Mononuclear cell (primary cell): ENCODE results near the gene BASP1. TPM values are rescaled to one million over a fixed set of nuclear protein-coding genes. Genes with fewer than 3 reads are reported as not detected.
A peak's percentile ranks its signal among the peaks of the same experiment; 100 is the strongest.

ENCODE experiments used
- H3K27me3 ChIP-seq: 2 replicates; pipeline ENCODE4 v1.6.0; 2011; ENCODE audit warnings: low read length, control low read depth; ENCODE audit not compliant: insufficient read depth
- H3K4me1 ChIP-seq: 2 replicates; pipeline ENCODE4 v1.5.1; 2011; ENCODE audit warnings: mild to moderate bottlenecking, low read length, control low read depth; ENCODE audit not compliant: insufficient read depth
- H3K4me3 ChIP-seq: 2 replicates; pipeline ENCODE4 v1.5.1; 2011; ENCODE audit warnings: mild to moderate bottlenecking, low read length, moderate library complexity
- H3K9me3 ChIP-seq: 2 replicates; pipeline ENCODE4 v1.5.1; 2011; ENCODE audit warnings: low read depth, mild to moderate bottlenecking, control low read depth, low read length
- total RNA-seq: library from RNA; depleted of rRNA; stranded (reverse); fragments of >200 nt; gene quantifications from one replicate; pipeline ENCODE4 v1.2.3, GENCODE V29; 2012

BASP1 gene, protein sequence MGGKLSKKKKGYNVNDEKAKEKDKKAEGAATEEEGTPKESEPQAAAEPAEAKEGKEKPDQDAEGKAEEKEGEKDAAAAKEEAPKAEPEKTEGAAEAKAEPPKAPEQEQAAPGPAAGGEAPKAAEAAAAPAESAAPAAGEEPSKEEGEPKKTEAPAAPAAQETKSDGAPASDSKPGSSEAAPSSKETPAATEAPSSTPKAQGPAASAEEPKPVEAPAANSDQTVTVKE
- total RNA-seq, result 24.5 TPM

DNA sequence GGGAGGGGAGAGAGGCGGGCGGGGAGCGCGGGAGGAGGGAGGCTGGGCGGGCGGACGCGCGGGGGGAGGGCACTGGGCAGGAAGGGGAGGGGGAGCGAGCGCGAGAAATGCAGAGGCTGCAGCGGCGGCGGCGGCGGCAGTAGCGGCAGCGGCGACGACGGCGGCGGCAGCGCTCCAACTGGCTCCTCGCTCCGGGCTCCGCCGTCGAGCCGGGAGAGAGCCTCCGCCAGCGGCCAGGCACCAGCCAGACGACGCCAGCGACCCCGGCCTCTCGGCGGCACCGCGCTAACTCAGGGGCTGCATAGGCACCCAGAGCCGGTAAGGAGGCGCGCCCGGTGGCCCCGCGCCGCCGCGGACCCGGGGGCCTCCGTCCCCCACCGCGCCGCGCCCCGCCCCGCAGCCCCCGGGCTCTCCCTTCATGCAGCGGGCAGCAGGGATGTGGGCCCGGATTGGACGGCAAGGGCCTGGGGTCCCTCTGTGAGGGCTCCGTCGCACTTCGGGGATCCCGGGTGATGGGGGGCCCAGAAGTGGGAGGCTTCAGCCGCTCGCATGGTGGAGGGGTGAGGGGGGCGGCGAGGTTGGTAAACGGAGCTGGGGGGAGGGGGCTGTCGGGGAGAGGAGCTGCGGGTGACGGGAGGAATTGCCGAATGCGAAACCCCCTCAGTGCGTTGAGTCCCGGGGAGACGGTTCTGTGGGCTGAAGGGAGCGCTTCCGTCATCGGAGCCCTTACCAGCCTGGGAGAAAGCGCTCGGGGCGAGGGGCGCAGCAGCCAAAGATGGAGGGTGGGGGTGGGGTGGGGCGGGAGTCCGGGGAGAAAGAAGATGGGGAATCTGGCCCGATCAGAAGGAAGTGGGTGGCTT, at the start of gene BASP1:
Gene BASP1, plus strand, starts transcription at position 139 of the 860 bp plus-strand sequence. CDS start 57,586 bp downstream, outside the sequence.
- Histone ChIP-seq H3K9me3 (no peaks in the 10 kb centered on the region), H3K27me3 (no peaks in the 10 kb centered on the region), H3K4me3 (peak within 1 kb of the TSS; percentile 73), H3K4me1 (peaks cover 35% of the 10 kb centered on the region)

DNA sequence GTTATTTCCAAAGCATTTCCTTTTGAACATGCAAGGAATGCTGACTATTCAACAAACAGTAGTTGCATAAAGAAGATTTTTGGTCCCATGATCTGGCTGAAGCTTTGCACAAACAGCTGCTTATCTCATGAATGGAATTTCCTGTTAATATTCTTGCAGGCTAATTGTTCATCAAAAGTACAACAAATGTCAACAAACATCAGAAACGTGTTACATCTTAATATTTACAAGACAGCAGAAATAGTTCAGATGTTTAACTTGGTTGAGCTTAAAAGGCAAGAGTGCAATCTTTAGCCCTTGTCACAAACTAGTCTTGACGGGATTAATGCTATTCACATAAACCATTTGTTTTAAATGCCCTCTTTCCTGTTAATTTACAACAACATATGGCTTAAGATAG, 47.9 kb upstream of the BASP1 start:
- Histone ChIP-seq H3K27me3 (no peaks in the 10 kb centered on the region), H3K4me1 (no peaks in the 10 kb centered on the region), H3K9me3 (no peaks in the 10 kb centered on the region)

DNA sequence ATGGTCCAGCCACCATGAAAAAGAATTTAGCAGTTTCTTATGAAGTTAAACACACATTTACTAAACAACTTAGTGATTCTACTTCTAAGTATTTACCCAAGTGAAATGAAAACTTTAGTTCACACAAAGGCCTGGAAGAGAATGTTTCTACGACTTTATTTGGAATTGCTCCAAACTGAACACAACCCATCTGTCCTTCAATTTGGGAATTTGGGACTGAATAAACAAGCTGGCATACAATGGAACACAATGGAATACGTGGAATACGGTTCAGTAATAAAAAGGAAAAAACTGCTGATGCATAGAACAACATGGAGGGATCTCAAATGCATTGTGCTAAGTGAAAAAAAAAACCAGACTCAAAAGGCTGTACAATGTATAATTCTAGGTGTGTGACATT, 44.6 kb upstream of the BASP1 start:
- Histone ChIP-seq H3K9me3 (no peaks in the 10 kb centered on the region), H3K4me3 (no peak overlapping the region), H3K27me3 (no peaks in the 10 kb centered on the region), H3K4me1 (no peaks in the 10 kb centered on the region)

More for the DNA sequence above, 47.9 kb upstream of the BASP1 start:
- no peak overlapping the region for H3K4me3 ChIP-seq

DNA sequence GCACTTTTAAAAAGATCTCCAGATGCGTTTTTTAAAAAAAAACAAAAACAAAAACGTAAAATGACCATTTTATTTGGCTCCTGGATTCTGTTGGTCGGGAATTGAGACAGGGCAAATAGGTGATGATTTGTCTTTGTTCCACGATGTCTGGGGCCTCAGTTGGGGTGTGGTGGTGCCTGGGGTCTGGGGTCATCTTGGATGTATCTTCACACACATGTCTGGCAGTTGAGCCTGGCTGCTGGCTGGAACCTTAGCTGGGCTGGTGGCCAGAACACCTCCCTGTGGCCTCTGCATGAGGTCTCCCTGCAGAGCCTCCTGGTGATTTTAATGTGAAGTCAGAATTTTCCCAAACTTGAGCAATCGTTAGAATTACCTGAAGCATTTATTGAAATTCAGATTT, 42.5 kb upstream of the BASP1 start:
- Histone ChIP-seq H3K9me3 (no peaks in the 10 kb centered on the region), H3K4me3 (no peak overlapping the region), H3K27me3 (no peaks in the 10 kb centered on the region), H3K4me1 (no peaks in the 10 kb centered on the region)

DNA sequence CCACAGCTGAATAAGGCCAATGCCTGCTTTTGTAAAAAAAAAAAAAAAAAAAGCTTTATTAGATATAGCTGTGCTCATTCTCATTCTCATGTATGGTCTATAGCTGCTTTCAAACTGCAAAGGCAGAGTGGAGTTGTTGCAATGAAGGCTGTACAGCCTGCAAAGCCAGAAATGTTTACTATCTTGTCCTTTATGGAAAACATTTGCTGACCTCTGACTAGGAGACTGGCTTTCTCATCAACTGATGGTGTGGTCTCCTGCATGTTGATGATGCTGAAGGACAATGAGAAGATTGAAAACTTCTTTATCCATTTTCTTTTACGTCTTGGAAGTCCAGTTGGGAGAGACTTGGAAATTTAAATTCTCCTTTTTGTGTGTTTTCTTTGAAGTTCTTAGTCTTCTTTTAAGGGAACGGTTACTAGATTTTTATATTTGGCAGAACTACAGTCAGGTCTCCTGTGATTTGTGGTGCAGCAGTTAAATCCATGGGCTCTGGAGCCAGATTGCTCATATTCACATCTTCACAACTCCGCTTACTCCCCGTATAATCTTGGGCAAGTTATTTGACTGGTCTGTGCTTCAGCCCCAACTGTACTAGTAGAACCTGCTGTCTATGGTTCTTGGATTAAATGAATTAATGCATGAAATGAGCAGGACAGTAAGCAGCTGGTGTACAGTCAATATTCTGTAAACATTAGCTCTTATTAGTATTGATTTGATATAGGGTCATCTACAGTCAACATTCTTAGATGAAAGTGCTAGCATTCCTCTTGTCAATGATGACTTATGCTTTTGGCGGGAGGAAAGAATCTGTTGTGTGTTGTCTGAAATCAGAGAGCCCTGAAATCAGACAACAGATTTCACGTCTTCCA, 39.7 kb upstream of the BASP1 start:
- Histone ChIP-seq H3K4me3 (no peak overlapping the region), H3K27me3 (no peaks in the 10 kb centered on the region), H3K9me3 (no peaks in the 10 kb centered on the region), H3K4me1 (no peaks in the 10 kb centered on the region)

DNA sequence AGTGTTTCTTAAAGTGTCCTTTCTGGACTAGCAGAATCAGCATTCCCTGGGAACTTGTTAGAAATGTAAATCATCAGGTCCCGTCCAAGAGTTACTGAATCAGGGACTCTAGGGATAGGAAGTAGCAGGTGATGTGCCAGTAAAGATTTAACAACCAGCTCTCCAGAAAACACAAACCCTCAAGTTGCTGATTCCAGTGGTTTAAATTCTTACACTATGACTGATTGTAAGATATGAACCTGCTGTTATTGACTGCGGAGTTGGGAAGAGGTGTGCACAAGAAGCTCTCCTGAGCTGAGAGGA, 39.1 kb upstream of the BASP1 start:
- Histone ChIP-seq H3K4me1 (no peaks in the 10 kb centered on the region), H3K9me3 (no peaks in the 10 kb centered on the region), H3K27me3 (no peaks in the 10 kb centered on the region), H3K4me3 (no peak overlapping the region)

DNA sequence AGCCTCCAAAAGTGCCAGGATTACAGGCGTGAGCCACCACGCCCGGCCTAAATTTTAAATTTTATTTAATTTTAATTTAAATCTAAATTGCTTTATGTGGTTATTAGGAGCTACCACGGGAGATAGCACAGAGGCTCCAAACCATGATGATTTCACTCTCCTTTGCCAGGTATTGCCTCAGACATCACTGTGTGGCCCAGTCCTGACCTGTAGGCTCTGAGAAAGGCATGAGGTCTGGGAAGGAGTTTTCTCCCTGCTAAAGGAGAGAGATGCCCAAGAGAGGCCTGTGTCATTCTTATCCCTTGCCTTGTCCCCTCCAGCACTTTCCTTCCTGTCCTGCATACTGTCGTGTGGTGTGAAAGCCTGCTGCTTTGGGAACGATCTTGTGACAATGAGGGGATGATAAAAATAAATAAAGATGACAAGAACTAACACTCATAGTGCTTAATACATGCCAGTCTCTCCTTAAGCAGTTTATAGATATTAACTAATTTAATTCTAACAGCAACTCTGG, 37.0 kb upstream of the BASP1 start:
- Histone ChIP-seq H3K4me3 (no peak overlapping the region), H3K4me1 (no peaks in the 10 kb centered on the region), H3K27me3 (no peaks in the 10 kb centered on the region), H3K9me3 (no peaks in the 10 kb centered on the region)

DNA sequence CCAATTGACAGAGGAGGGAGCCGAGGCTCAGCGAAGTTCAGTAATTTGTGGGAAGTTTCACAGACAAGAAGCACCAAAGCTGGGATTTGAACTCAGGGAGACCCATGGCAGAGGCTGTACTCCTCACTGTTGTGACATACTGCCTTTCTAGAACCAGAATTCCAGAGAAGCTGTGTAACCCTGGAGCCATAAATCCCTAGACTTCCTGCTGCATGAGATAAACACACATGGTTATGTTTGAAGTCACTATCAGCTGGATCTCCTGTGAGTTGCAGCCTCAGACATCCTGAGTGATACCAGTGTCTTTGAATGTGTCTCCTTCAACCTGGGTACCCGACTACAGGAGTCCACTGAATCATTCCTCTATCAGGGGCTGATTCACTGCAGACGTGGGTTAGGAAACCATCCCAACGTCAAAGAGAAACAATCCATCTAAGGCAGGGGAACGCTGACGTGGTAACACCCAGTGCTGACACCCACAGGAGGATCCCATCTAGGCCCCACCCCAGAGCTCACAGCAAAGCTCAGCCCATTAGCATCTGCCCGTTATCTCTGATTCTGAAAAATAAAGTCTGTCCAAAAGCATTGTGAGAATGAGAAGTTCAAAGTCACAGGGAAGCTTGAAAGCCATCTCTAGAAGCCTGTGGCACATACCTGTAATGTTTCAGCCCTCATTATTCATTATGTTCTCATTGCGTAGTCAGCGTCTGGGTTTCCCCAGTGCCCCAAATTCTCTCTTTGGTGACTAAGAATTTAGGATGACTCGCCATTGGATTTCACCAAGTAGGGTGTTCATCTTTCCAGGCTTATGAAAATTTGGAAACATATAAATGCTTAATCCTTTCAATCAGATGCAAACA, 36.3 kb upstream of the BASP1 start:
- H3K4me1 ChIP-seq, result no peaks in the 10 kb centered on the region
- no peaks in the 10 kb centered on the region for H3K9me3 ChIP-seq
- no peak overlapping the region for H3K4me3 ChIP-seq
- H3K27me3 ChIP-seq, result no peaks in the 10 kb centered on the region

DNA sequence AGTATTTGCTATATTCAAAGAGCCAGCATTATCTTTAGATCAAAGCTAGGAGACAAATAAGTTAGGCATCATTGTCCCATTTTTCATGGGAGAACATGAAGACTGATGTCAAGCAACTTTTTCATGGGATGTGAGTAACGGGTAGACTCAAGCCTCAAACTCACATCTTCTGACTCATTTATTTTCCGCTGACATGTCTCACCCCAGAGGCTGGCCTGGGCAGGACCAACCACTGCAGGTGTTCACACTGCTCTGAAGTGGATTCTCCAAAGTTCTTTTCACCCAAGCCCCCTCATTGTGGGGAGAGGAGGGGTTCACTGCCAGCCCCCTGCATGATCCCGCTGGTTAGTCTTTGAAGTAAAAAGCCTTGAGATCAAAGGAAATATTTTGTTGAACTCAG, 34.9 kb upstream of the BASP1 start:
- H3K4me1 ChIP-seq, result no peaks in the 10 kb centered on the region
- H3K4me3 ChIP-seq, result no peak overlapping the region
- no peaks in the 10 kb centered on the region for H3K27me3 ChIP-seq
- no peaks in the 10 kb centered on the region for H3K9me3 ChIP-seq

DNA sequence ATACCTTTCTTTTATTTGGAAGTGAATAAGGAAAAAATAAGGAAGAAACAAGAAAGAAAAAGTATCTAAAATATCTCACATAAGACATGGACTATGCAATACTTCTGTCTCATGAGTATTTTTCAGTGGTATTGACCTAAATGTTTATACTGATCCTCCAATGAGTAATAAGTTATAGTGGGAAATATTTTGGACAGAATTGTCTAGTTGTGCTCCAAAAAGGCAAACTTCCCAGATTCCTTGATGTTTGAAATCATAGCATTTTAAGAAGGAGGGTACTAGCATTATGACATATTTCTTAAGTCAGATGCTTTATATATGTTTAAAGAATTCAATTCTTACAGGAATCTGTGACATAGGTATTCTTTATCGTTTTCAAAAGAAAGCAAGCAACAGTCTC, 34.5 kb upstream of the BASP1 start:
- Histone ChIP-seq H3K27me3 (no peaks in the 10 kb centered on the region), H3K4me3 (no peak overlapping the region), H3K9me3 (no peaks in the 10 kb centered on the region), H3K4me1 (no peaks in the 10 kb centered on the region)

DNA sequence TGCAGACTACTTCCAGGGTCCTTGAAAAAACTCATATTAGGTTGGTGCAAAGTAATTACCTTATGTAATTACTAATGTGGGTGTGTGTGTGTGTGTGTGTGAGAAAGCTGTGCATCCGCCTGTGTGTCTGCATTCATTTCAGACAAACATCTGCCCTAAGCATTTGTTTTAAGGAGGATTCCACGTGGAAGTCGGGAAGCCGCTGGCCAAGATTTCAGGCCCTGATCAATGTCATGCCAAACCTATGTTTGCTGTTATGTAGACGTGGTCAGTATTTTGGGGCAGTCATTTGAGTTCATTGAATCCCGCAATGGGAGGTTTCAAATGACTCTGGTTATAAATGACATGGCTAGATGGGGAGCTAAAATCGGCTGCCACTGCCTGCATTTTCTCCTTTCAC, 33.6 kb upstream of the BASP1 start:
- Histone ChIP-seq H3K4me3 (no peak overlapping the region), H3K27me3 (no peaks in the 10 kb centered on the region), H3K4me1 (no peaks in the 10 kb centered on the region), H3K9me3 (no peaks in the 10 kb centered on the region)

DNA sequence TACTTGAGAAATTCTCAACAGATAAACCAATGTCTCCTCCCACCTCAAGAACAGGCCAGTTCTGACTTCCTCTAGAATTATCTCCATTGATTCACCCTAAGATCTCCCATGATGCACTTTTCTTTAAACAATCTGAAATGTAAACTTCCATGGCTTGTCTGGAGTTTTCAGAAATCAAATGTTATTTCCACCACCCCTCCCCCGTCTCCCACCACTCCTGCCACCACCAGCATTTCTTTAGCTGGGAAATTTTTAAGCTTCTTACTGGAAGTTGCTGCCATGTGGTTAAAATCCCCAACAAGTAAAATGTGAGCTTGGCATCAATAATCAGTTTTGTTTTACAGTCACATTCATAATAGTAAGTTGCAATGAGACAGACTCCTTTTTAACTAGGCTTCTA, 32.8 kb upstream of the BASP1 start:
- no peaks in the 10 kb centered on the region for H3K4me1 ChIP-seq
- H3K4me3 ChIP-seq, result no peak overlapping the region
- no peaks in the 10 kb centered on the region for H3K27me3 ChIP-seq
- H3K9me3 ChIP-seq, result no peaks in the 10 kb centered on the region

DNA sequence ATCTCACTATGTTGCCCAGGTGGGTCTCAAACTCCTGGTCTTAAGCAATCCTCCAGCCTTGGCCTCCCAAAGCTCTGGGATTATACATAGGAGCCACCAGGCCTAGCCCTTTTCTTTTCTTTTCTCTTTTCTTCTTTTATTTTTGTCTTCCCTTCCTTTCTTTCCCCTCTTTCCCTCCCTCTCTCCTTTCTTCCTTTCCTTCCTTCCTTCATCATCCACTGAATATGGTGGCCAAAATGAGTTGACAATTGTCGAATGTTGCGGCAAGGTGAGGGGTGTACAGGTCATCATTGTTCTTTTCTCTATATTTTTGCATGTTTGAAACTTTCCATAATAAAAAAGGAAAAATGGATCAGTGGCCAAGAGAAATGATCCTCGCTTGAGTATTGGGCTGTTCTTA, 32.1 kb upstream of the BASP1 start:
- Histone ChIP-seq H3K27me3 (no peaks in the 10 kb centered on the region), H3K4me3 (no peak overlapping the region), H3K4me1 (no peaks in the 10 kb centered on the region), H3K9me3 (no peaks in the 10 kb centered on the region)

DNA sequence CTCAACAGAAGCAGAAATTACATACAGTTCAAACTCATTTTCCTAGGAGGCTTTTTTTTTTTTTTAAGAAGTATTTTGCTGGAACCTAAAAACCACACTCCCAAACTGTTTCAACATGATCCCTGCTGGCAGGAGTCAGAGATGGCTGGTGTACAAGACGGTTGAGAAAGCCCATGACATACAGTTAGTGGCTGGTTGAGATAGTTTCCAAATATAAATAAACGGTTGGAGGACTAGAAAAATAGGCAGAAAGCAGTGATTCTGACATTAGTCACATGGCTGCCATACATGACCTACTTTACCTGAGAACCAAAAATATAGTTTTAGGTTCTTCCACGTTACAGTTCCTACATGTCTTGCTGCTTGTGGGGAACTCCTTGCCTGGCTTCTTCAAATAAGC, 31.7 kb upstream of the BASP1 start:
- Histone ChIP-seq H3K4me3 (no peak overlapping the region), H3K4me1 (no peaks in the 10 kb centered on the region), H3K27me3 (no peaks in the 10 kb centered on the region), H3K9me3 (no peaks in the 10 kb centered on the region)
